ENCODE measurements around the gene SPINK9. TPM values are rescaled to one million over a fixed set of nuclear protein-coding genes. Genes with fewer than 3 reads are reported as not detected.

Gene SPINK9
- total and polyA plus RNA-seq, 2 experiments from 2014 or later, result not detected

GRCh38 chr5:148378670-148379069 lies 43.3 kb downstream of the SPINK9 start (continued):
- TF ChIP-seq ZNF462 (CRISPR knock-in tag; IDR thresholded peaks at IDR 0.05) (no peak), CTCF (conservative IDR thresholded peaks at IDR 0.05; ENCODE audit: low read depth in 2 of 2) (no peak), EZH2phosphoT487 (IDR thresholded peaks at IDR 0.05; ENCODE audit: unreplicated experiment) (no peak), NANOG (IDR thresholded peaks at IDR 0.05; ENCODE audit: borderline replicate concordance) (no peak), POLR2AphosphoS5 (IDR thresholded peaks at IDR 0.05; ENCODE audit: low read depth) (no peak)

- H3K4me1 ChIP-seq (ENCODE audit: insufficient read depth), result peaks cover 7% of the 10 kb centered on the region; the same call in 1 of the 2 replicates
- Mint-ChIP-seq H3K4me1 (peaks cover 12% of the 10 kb centered on the region; the same call in 2 of the 3 replicates), H3K9me3 (peaks cover 7% of the 10 kb centered on the region; the same call in 2 of the 3 replicates), H3K36me3 (ENCODE audit: low read depth) (peaks cover 14% of the 10 kb centered on the region; the same call in 2 of the 3 replicates), H3K27ac (no peak overlapping the region), H3K4me3 (no peak overlapping the region), H3K27me3 (ENCODE audit: insufficient read depth, low read depth, poor library complexity) (peaks cover 2% of the 10 kb centered on the region)
- H3K4me3 ChIP-seq, result no peak overlapping the region
- no peak overlapping the region for H3K4me2 ChIP-seq
- no peak overlapping the region for H2AFZ ChIP-seq
- no peaks in the 10 kb centered on the region for H3K36me3 ChIP-seq (ENCODE audit: insufficient read depth)
- no peaks in the 10 kb centered on the region for H4K20me1 ChIP-seq (replicated peaks; ENCODE audit: insufficient read depth)
- DNase-seq (ENCODE audit: low spot score) (no peak), ATAC-seq (no peak)
- no peaks in the 10 kb centered on the region for H3F3A ChIP-seq (replicated peaks; ENCODE audit: low read depth)
- TF ChIP-seq ETS1 (IDR thresholded peaks at IDR 0.05), result no peak
- no peak for TF ChIP-seq EZH2 (IDR thresholded peaks at IDR 0.05; ENCODE audit: low read depth, unreplicated experiment)
- TF ChIP-seq ZNF331 (CRISPR knock-in tag; IDR thresholded peaks at IDR 0.05; ENCODE audit: low read depth), result no peak
- no peak for TF ChIP-seq JUNB (IDR thresholded peaks at IDR 0.05; ENCODE audit: unreplicated experiment)
- no peak for TF ChIP-seq POLR2AphosphoS5 (IDR thresholded peaks at IDR 0.05; ENCODE audit: low read depth)
- H3K9me2 ChIP-seq (ENCODE audit: insufficient read depth), result no peaks in the 10 kb centered on the region
- peaks cover 4% of the 10 kb centered on the region for H3K79me2 ChIP-seq (replicated peaks; ENCODE audit: insufficient read depth)
- no peaks in the 10 kb centered on the region for H3K27me3 ChIP-seq (ENCODE audit: insufficient read depth)
- no peak overlapping the region for H3K27ac ChIP-seq (ENCODE audit: low read depth)
These were observed 44.0 kb downstream of the SPINK9 start for GRCh38 chr5:148379340-148379739.

All from GM23338 (cell line).